GM23338 (cell line): ENCODE measurements around the gene NRP2. TPM values are rescaled to one million over a fixed set of nuclear protein-coding genes. Genes with fewer than 3 reads are reported as not detected.

ENCODE experiments used
- ATAC-seq: fragments of 200-7000 bp; cut with Tn5 transposase; 3 replicates; pipeline ENCODE4 v1.9.1; 2020
- DNase-seq: peaks from one replicate; pipeline ENCODE4 v3.0.0-alpha.2; 2015; ENCODE audit warnings: low spot score
- H2AFZ ChIP-seq: fragments of 200-600 bp; sonication (generic); 2 replicates; pipeline ENCODE4 v1.8.0; 2016; ENCODE audit warnings: antibody characterized with exemption, mild to moderate bottlenecking, moderate library complexity
- H3F3A ChIP-seq: fragments of 200-600 bp; sonication (generic); replicated peaks from 2 replicates; pipeline ENCODE4 v1.8.0; 2017; ENCODE audit warnings: antibody characterized with exemption, mixed run types, low read depth
- H3K27ac ChIP-seq: fragments of 200-600 bp; sonication (generic); 2 replicates; pipeline ENCODE4 v1.6.1; 2016; ENCODE audit warnings: low read depth
- H3K27me3 ChIP-seq: fragments of 200-600 bp; sonication (generic); 2 replicates; pipeline ENCODE4 v1.8.0; 2016; ENCODE audit warnings: mild to moderate bottlenecking, mixed run types, moderate library complexity; ENCODE audit not compliant: insufficient read depth
- H3K36me3 ChIP-seq: fragments of 200-600 bp; sonication (generic); 2 replicates; pipeline ENCODE4 v1.8.0; 2016; ENCODE audit warnings: mild to moderate bottlenecking; ENCODE audit not compliant: insufficient read depth
- H3K4me1 ChIP-seq: fragments of 200-600 bp; sonication (generic); 2 replicates; pipeline ENCODE4 v1.8.0; 2016; ENCODE audit warnings: mild to moderate bottlenecking, moderate library complexity; ENCODE audit not compliant: insufficient read depth
- H3K4me2 ChIP-seq: fragments of 200-600 bp; sonication (generic); 2 replicates; pipeline ENCODE4 v1.7.1; 2017; ENCODE audit warnings: mixed run types
- H3K4me3 ChIP-seq: fragments of 200-600 bp; sonication (generic); 2 replicates; pipeline ENCODE4 v1.6.1; 2016; ENCODE audit warnings: mixed run types
- H3K79me2 ChIP-seq: fragments of 200-600 bp; sonication (generic); replicated peaks from 2 replicates; pipeline ENCODE4 v1.8.0; 2017; ENCODE audit warnings: mild to moderate bottlenecking; ENCODE audit not compliant: insufficient read depth
- H3K9me2 ChIP-seq: fragments of 200-600 bp; sonication (generic); 2 replicates; pipeline ENCODE4 v1.8.0; 2017; ENCODE audit not compliant: insufficient read depth
- H4K20me1 ChIP-seq: fragments of 200-600 bp; sonication (generic); replicated peaks from 2 replicates; pipeline ENCODE4 v1.8.0; 2017; ENCODE audit warnings: mild to moderate bottlenecking; ENCODE audit not compliant: insufficient read depth
- H3K27ac Mint-ChIP-seq: 2 replicates; pipeline ENCODE4 v1.8.0; 2020; ENCODE audit warnings: inconsistent platforms, mild to moderate bottlenecking, moderate library complexity, mixed read lengths
- H3K27me3 Mint-ChIP-seq: 3 replicates; pipeline ENCODE4 v1.8.0; 2022; ENCODE audit warnings: low read depth, mild to moderate bottlenecking, moderate library complexity, mixed read lengths, inconsistent platforms; ENCODE audit not compliant: insufficient read depth, poor library complexity
- H3K36me3 Mint-ChIP-seq: 3 replicates; pipeline ENCODE4 v1.8.0; 2021; ENCODE audit warnings: low read depth, mild to moderate bottlenecking, inconsistent platforms, moderate library complexity, mixed read lengths
- H3K4me1 Mint-ChIP-seq: 3 replicates; pipeline ENCODE4 v1.8.0; 2020; ENCODE audit warnings: mild to moderate bottlenecking, inconsistent platforms, mixed read lengths
- H3K4me3 Mint-ChIP-seq: 3 replicates; pipeline ENCODE4 v1.8.0; 2021; ENCODE audit warnings: moderate library complexity, mild to moderate bottlenecking, inconsistent platforms, mixed read lengths
- H3K9me3 Mint-ChIP-seq: 3 replicates; pipeline ENCODE4 v1.8.0; 2020; ENCODE audit warnings: moderate library complexity, mild to moderate bottlenecking, inconsistent platforms, mixed read lengths
- CREB1 ChIP-seq: fragments of 250-450 bp; sonication (Bioruptor Pico); IDR thresholded peaks from 2 replicates; pipeline ENCODE4 v1.5.0; 2020; ENCODE audit warnings: low read depth, mild to moderate bottlenecking, moderate library complexity
- CTCF ChIP-seq, 2 experiments: fragments of 200-600 bp in 1 of 2; sonication (generic) in 1 of 2; conservative IDR thresholded peaks; 2 replicates each; pipeline versions ENCODE4 v1.5.1 to v1.6.1; 2016 to 2017; ENCODE audit warnings: antibody characterized with exemption in 2 of 2, low read depth in 2 of 2, mild to moderate bottlenecking in 2 of 2, moderate library complexity in 1 of 2
- ETS1 ChIP-seq: IDR thresholded peaks from 2 replicates; pipeline ENCODE4 v1.6.1; 2016; ENCODE audit warnings: antibody characterized with exemption
- EZH2 ChIP-seq: fragments of 200-600 bp; sonication (generic); IDR thresholded peaks from one replicate; pipeline ENCODE4 v1.8.0; 2017; ENCODE audit warnings: antibody characterized with exemption, mild to moderate bottlenecking, low read depth; ENCODE audit not compliant: unreplicated experiment
- EZH2phosphoT487 ChIP-seq: fragments of 200-600 bp; sonication (generic); IDR thresholded peaks from one replicate; pipeline ENCODE4 v1.8.1; 2018; ENCODE audit warnings: antibody characterized with exemption; ENCODE audit not compliant: unreplicated experiment
- JUNB ChIP-seq: IDR thresholded peaks from one replicate; pipeline ENCODE4 v1.6.1; 2016; ENCODE audit warnings: antibody characterized with exemption; ENCODE audit not compliant: unreplicated experiment
- NANOG ChIP-seq: IDR thresholded peaks from 2 replicates; pipeline ENCODE4 v1.6.1; 2016; ENCODE audit warnings: antibody characterized with exemption, borderline replicate concordance
- POLR2AphosphoS5 ChIP-seq: IDR thresholded peaks from 2 replicates; pipeline ENCODE4 v1.6.1; 2016; ENCODE audit warnings: antibody characterized with exemption, low read depth
- REST ChIP-seq: IDR thresholded peaks from one replicate; pipeline ENCODE4 v1.6.1; 2018; ENCODE audit warnings: antibody characterized with exemption; ENCODE audit not compliant: unreplicated experiment
- STAT1 ChIP-seq: IDR thresholded peaks from one replicate; pipeline ENCODE4 v1.6.1; 2016; ENCODE audit warnings: antibody characterized with exemption; ENCODE audit not compliant: unreplicated experiment
- ZNF114 ChIP-seq: fragments of 250-450 bp; sonication (Bioruptor Pico); IDR thresholded peaks from 2 replicates; pipeline ENCODE4 v1.5.0; 2020; ENCODE audit warnings: mild to moderate bottlenecking, moderate library complexity
- ZNF331 ChIP-seq: fragments of 250-450 bp; sonication (Bioruptor Pico); IDR thresholded peaks from 2 replicates; pipeline ENCODE4 v1.5.0; 2020; ENCODE audit warnings: low read depth, mild to moderate bottlenecking, moderate library complexity
- ZNF462 ChIP-seq: fragments of 250-450 bp; sonication (Bioruptor Pico); IDR thresholded peaks from 2 replicates; pipeline ENCODE4 v1.5.0; 2020; ENCODE audit warnings: mild to moderate bottlenecking, moderate library complexity
- polyA plus RNA-seq: library from polyadenylated mRNA; unstranded; fragments of >200 nt; fragmentation: Nextera tagmentation; extraction: Ambion mirVana; gene quantifications from 2 replicates; pipeline ENCODE4 v1.2.1, GENCODE V29; 2016
- total RNA-seq: library from RNA; depleted of rRNA; stranded (reverse); fragments of >200 nt; shearing (Covaris generic); gene quantifications from 2 replicates; pipeline ENCODE4 v1.2.3, GENCODE V29; 2014

NRP2 gene
- total and polyA plus RNA-seq, 2 experiments from 2014 or later = 18.4 to 22.0 TPM

GRCh38 chr2:205760157-205760556 lies 77.9 kb downstream of the NRP2 start:
- no peak overlapping the region for H2AFZ ChIP-seq
- TF ChIP-seq EZH2 = no peak
- no peak for TF ChIP-seq CREB1 (CRISPR knock-in tag)
- TF ChIP-seq ZNF462 (CRISPR knock-in tag) = no peak
- TF ChIP-seq STAT1 = no peak
- TF ChIP-seq REST = no peak
- no peak for TF ChIP-seq CTCF (conservative IDR thresholded peaks at IDR 0.05; ENCODE audit: low read depth in 2 of 2)
- no peak for TF ChIP-seq ETS1
- TF ChIP-seq ZNF114 (CRISPR knock-in tag) = no peak
- TF ChIP-seq EZH2phosphoT487 = no peak
- TF ChIP-seq NANOG = no peak
- TF ChIP-seq JUNB = no peak
- no peak for TF ChIP-seq POLR2AphosphoS5
- TF ChIP-seq ZNF331 = no peak
- no peak overlapping the region for H3K4me3 ChIP-seq
- H3K79me2 ChIP-seq = no peaks in the 10 kb centered on the region
- no peaks in the 10 kb centered on the region for H3K27me3 ChIP-seq
- no peak overlapping the region for H3K4me2 ChIP-seq
- Mint-ChIP-seq H3K9me3 (no peaks in the 10 kb centered on the region), H3K27me3 (peaks cover 3% of the 10 kb centered on the region), H3K27ac (peak overlapping the region; percentile 5; the same call in 1 of the 2 replicates), H3K4me3 (no peak overlapping the region), H3K36me3 (peaks cover 6% of the 10 kb centered on the region; the same call in 1 of the 3 replicates), H3K4me1 (peaks cover 30% of the 10 kb centered on the region)
- no peak for ATAC-seq
- H3K9me2 ChIP-seq = peaks cover 9% of the 10 kb centered on the region
- peaks cover 12% of the 10 kb centered on the region for H3K4me1 ChIP-seq
- no peak for DNase-seq
- no peak overlapping the region for H3K27ac ChIP-seq
- H4K20me1 ChIP-seq = no peaks in the 10 kb centered on the region
- H3F3A ChIP-seq = peaks cover 7% of the 10 kb centered on the region; the same call in 1 of the 2 replicates
- H3K36me3 ChIP-seq = no peaks in the 10 kb centered on the region
